RWPE1 (cell line): ENCODE measurements around the gene PTPRN2.

Experiments used
- CTCF ChIA-PET: fragments of 350-600 bp; sonication (Branson Sonifier 250); formaldehyde crosslinking; extraction: SDS; loops from one replicate; lab custom pipeline; 2021; lab: Yijun Ruan, JAX
- POLR2A ChIA-PET: fragments of 400-600 bp; formaldehyde crosslinking; extraction: SDS; loops from one replicate; lab custom pipeline; 2020; ENCODE audit warnings: antibody characterized with exemption; ENCODE audit not compliant: low non-redundant PET; lab: Yijun Ruan, JAX
- DNase-seq: peaks from one replicate; pipeline ENCODE4 v3.0.0; 2012; ENCODE audit warnings: low spot score
- H3K27ac ChIP-seq: fragments of 450-650 bp; 2 replicates; pipeline ENCODE4 v1.5.1; 2017
- CTCF ChIP-seq: fragments of 450-650 bp; conservative IDR thresholded peaks from 2 replicates; pipeline ENCODE4 v1.5.1; 2017; ENCODE audit warnings: low read depth, mild to moderate bottlenecking

The PTPRN2 gene

GRCh38 chr7:158133057-158133456, 454.6 kb downstream of the PTPRN2 start:
- CTCF ChIA-PET: no interaction called here
- DNase-seq: no peak
- no peak overlapping the region for H3K27ac ChIP-seq
- no peak for TF ChIP-seq CTCF
- POLR2A ChIA-PET: no interaction called here

- ChIA-PET POLR2A (no interaction called here), CTCF (no interaction called here)
- no peak for DNase-seq
- no peak overlapping the region for H3K27ac ChIP-seq
- TF ChIP-seq CTCF: no peak
These were observed 457.6 kb downstream of the PTPRN2 start for GRCh38 chr7:158130023-158130409.

GRCh38 chr7:158129037-158130022, 458.3 kb downstream of the PTPRN2 start:
- ChIA-PET POLR2A (no interaction called here), CTCF (no interaction called here)
- no peak for TF ChIP-seq CTCF
- H3K27ac ChIP-seq: no peak overlapping the region
- no peak for DNase-seq

- DNase-seq: no peak
- ChIA-PET CTCF (no interaction called here), POLR2A (no interaction called here)
- no peak overlapping the region for H3K27ac ChIP-seq
- no peak for TF ChIP-seq CTCF
These were observed 459.1 kb downstream of the PTPRN2 start for GRCh38 chr7:158128572-158128971.

- no peak for TF ChIP-seq CTCF
- DNase-seq: no peak
- ChIA-PET POLR2A (no interaction called here), CTCF (no interaction called here)
- H3K27ac ChIP-seq: no peak overlapping the region
These were observed 460.4 kb downstream of the PTPRN2 start for GRCh38 chr7:158127241-158127640.

GRCh38 chr7:158126661-158127060, 461.0 kb downstream of the PTPRN2 start:
- POLR2A ChIA-PET: no interaction called here
- CTCF ChIA-PET: no interaction called here
- TF ChIP-seq CTCF: no peak

More at GRCh38 chr7:158126661-158127060, 461.0 kb downstream of the PTPRN2 start:
- no peak for DNase-seq
- H3K27ac ChIP-seq: no peak overlapping the region
